ENCODE measurements around the gene NIF3L1. TPM values are rescaled to one million over a fixed set of nuclear protein-coding genes. Genes with fewer than 3 reads are reported as not detected.

The NIF3L1 gene
- total and polyA plus RNA-seq, 9 of the 15 experiments (the other 6 are each of a cell fraction or from before 2014, with no cell fraction given), result 26.7 to 89.5 (median 45.6) TPM

GRCh38 chr2:200943527-200944105, 54.4 kb downstream of the NIF3L1 start:
- intact Hi-C loops (cut with micrococcal nuclease), result no loop called here
- Histone ChIP-seq H2AFZ (ENCODE audit: low read depth, low read length) (no peak overlapping the region), H4K20me1 (replicated peaks; ENCODE audit: control insufficient read depth, insufficient read depth, low read length) (no peaks in the 10 kb centered on the region), H3K9ac (ENCODE audit: insufficient read depth in 1 of 2, low read depth in 2 of 2, low read length in 2 of 2) (no peak overlapping the region), H3K4me3 (no peak overlapping the region), H3K9me1 (ENCODE audit: control insufficient read depth, insufficient read depth, low read length) (no peaks in the 10 kb centered on the region), H3K9me3 (replicated peaks; ENCODE audit: control insufficient read depth, insufficient read depth, low read depth, low read length) (no peaks in the 10 kb centered on the region), H3K27ac (ENCODE audit: extremely low read depth, low read depth, low read length) (no peak overlapping the region), H3K36me3 (ENCODE audit: control insufficient read depth, insufficient read depth, low read length) (peaks cover 85% of the 10 kb centered on the region), H3K27me3 (ENCODE audit: control insufficient read depth in 2 of 2, insufficient read depth in 2 of 2, low read length in 2 of 2) (no peaks in the 10 kb centered on the region), H3K79me2 (ENCODE audit: control insufficient read depth, insufficient read depth, low read length) (no peaks in the 10 kb centered on the region), H3K4me2 (ENCODE audit: insufficient read depth, low read length) (no peak overlapping the region), H3K4me1 (replicated peaks in 1 of 2; ENCODE audit: control insufficient read depth in 2 of 2, insufficient read depth in 2 of 2, low read length in 2 of 2) (peaks cover 0 to 2% of the 10 kb centered on the region in 2 experiments; a peak in 1 of 5 replicates)
- WGBS (ENCODE audit: insufficient coverage, low coverage, missing lambda C conversion rate), result 100% methylated on average over 1 of the region's 1 CpG
- TF ChIP-seq MXD1 (CRISPR knock-in tag; IDR thresholded peaks at IDR 0.05; ENCODE audit: borderline replicate concordance, poor library complexity, severe bottlenecking) (no peak), ZFP1 (CRISPR knock-in tag; IDR thresholded peaks at IDR 0.05) (no peak), POLR2AphosphoS2 (IDR thresholded peaks at IDR 0.05; ENCODE audit: low read length) (no peak), FOXK1 (CRISPR knock-in tag; IDR thresholded peaks at IDR 0.05; ENCODE audit: borderline replicate concordance) (no peak), ZBTB12 (CRISPR knock-in tag; IDR thresholded peaks at IDR 0.05) (no peak), MEIS2 (IDR thresholded peaks at IDR 0.05; ENCODE audit: partially characterized antibody) (no peak), TOE1 (IDR thresholded peaks at IDR 0.05; ENCODE audit: borderline replicate concordance) (no peak), TOE1 (CRISPR knock-in tag; IDR thresholded peaks at IDR 0.05; ENCODE audit: borderline replicate concordance, low read depth) (no peak), FOXA3 (CRISPR knock-in tag; conservative IDR thresholded peaks at IDR 0.05 in 1 of 2, IDR thresholded peaks at IDR 0.05 in 1 of 2) (no peak), CHD2 (IDR thresholded peaks at IDR 0.05; ENCODE audit: low read depth, low read length) (no peak), PML (IDR thresholded peaks at IDR 0.05; ENCODE audit: low read length) (no peak), ZNF668 (CRISPR knock-in tag; IDR thresholded peaks at IDR 0.05) (no peak), SFPQ (IDR thresholded peaks at IDR 0.05; ENCODE audit: low read depth, low read length) (no peak), POLR3A (IDR thresholded peaks at IDR 0.05; ENCODE audit: borderline replicate concordance, extremely low read depth, insufficient read depth, insufficient read length) (no peak)
- ATAC-seq (no peak), DNase-seq (ENCODE audit: extremely low read depth in 1 of 4, low spot score in 3 of 4) (no peak), FAIRE-seq (no peak)
- ChIA-PET POLR2A (interaction anchor here (1.6 kb wide), 1 partner anchor 21 kb away, joined by 9 read pairs; no protein-coding TSS in a partner anchor), CTCF (ENCODE audit: low intra/inter-chr PET ratio) (no interaction called here)
- BruUV-seq (replicated peaks), result no TSS peak
- in situ Hi-C loops (cut with MboI), result no loop called here

Measured in K562 (cell line).